Stimulated activated CD4-positive, alpha-beta T cell treated with anti-CD3 and anti-CD28 coated beads, TNF-alpha, amount 100 ng/mL, for 24 hours (primary cell): ENCODE results near the gene S100A13.
A peak's percentile ranks its signal among the peaks of the same experiment; 100 is the strongest.
"Not testable (repeated sequence)": the region's sequence is repeated elsewhere in the genome, so short reads cannot be mapped to it uniquely, and the experiment has no call there.

Experiments
- DNase-seq, 3 experiments: peaks; one replicate each; pipeline ENCODE4 v3.0.0-alpha.2; 2020; ENCODE audit warnings: low read depth in 3 of 3

The S100A13 gene

DNA sequence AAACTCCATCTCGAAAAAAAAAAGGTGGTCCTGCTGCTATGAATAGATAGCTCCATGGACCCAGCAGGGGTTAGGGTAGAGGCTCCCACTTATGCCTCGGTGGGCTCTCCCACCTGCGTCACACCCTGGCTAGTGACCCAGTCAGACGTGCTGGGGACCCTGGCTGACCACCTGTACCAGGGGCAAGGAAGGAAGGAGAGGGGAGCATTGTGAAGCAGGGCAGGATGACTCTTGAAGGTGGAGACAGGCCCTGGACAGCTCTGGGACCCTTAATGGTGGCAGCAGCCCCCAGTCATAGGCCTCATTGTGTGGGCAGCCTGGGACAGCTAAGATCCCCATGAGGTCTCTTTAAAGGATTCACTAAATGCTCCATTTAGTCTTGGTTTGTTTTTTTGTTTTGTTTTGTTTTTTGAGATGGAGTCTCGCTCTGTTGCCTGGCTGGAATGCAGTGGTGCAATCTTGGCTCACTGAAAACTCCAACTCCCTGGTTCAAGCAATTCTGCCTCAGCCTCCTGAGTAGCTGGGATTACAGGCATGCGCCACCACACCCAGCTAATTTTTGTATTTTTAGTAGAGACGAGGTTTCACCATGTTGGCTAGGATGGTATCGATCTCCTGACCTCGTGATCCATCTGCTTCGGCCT is 20.8 kb upstream of the S100A13 start:
- no peak for DNase-seq

DNA sequence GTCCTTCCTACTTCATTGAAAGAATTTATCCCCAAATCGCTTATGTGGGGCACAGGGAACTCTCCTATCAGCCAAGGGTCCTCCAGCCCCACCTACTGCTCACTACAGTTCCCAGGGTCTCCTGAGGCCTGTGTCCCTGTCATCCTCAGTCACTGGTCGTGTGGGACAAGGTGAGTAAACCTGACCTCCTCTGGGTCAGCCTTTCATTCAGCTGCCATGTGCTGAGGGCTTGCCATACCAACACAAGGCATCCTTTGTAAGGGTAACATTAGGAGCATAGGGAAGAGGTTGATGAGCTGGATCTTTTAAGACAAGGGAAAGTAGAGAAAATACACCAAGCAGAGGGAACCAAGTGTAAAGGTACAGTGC is 20.0 kb upstream of the S100A13 start:
- no peak for DNase-seq

DNA sequence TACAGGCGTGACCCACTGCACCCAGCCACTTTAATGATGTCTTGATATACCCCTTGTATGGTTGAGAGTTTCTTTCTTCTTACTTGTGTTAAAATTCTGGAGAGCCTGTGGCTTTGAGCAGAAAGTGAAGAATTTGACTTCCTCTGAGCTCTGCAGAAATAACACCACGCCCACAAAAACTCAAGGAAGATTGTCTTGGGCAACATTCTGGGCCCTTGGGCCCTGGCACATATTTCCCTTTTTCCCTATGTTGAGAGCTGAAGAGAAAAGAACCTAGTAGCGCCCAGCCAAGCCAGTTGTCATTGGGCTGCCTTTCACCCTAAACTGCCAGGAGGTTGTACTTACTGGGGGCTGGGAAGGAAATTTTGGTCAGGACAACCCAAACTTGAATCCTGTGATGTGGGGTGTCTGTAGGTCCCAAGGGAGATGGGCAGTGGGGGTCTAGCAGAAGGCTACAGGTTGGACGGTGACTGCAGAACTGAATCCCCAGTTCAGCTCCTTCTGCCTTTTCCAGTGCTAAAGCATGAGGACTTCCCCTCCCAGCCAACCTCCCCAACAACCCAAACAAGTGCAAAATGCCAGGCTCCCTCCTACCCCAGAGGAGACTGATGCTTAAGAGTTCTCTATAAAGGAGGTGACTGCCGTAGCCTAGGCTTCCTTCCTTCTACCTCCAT is 19.5 kb upstream of the S100A13 start:
- DNase-seq: no peak

DNA sequence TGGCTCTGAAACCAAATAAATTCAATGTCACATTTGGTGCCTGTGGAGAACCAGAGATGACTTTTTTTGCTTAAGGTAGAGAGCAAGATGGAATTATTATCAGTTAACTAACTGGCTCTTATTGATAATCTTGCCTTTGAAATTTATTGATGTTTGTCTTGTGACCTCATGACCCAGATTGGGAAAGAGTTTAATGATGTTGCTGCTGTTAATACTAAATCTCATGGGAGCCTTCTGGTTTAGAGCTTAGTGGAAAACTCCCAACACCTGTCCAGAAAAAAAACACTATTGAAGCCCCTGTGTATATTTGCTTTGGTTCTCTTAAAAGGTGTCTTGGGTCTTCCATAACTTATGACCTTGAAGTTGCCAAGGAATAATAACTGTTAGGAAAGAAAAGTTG is 16.5 kb upstream of the S100A13 start:
- no peak for DNase-seq

DNA sequence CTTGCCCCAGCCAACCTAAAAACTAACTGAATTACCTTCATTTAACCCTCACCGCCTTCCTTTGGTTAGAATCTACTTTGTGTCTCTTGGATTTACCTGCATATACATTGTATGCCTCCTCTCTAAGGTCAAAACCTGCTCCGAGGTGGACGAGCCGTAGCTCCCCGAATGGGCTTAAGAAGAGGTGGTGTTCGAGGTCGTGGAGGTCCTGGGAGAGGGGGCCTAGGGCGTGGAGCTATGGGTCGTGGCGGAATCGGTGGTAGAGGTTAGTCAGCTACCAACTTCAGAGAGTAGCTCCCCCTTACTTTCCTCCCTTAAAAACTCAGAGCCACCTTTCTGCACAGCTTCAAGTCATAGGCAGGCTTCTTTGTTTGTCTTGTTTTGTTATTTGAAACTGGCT is 15.8 kb upstream of the S100A13 start:
- DNase-seq: no peak

DNA sequence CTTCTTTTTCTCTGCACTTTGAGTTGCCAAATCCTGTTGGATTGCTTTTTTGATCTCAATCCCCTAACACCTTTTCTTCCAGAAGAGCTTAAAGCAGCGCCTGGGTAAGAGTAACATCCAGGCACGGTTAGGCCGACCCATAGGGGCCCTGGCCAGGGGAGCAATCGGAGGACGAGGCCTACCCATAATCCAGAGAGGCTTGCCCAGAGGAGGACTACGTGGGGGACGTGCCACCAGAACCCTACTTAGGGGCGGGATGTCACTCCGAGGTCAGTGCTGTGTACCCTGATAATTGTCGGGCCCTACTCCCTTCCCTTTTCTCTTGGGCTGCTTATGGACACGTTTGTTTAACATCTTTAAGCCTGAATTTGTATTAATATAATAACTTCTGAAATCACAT is 14.9 kb upstream of the S100A13 start:
- DNase-seq: no peak

DNA sequence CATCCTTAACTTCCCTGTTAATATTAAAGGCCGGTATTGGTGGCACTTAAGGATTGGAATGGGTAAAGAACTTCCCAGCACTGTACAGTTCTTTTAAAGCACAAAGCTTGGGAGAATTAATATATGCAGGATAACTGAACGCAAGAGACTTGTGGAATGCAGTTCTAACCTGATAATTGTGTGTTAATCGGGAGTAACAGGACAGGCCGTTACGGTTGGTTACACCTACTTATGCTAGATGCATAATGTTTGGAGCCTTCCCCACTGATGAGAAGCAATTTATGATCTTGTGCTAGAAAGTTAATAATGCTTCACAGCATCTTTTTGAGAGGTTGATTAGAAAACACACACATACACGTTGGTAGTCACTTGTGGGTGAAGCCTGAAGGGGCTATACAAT is 13.6 kb upstream of the S100A13 start:
- DNase-seq: no peak

DNA sequence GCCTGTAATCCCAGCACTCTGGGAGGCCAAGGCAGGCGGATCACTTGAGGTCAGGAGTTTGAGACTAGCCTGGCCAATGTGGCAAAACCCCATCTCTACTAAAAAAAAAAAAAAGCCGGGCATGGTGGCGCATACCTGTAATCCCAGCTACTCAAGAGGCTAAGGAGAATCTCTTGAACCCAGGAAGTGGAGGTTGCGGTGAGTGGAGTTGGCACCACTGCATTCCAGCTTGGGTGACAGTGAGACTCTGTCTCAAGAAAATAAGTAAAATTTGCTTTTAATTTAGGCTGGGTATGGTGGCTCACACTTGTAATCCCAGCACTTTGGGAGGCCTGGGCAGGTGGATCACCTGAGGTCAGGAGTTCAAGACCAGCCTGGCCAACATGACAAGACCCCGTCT is 12.9 kb upstream of the S100A13 start:
- not testable (repeated sequence) for DNase-seq

DNA sequence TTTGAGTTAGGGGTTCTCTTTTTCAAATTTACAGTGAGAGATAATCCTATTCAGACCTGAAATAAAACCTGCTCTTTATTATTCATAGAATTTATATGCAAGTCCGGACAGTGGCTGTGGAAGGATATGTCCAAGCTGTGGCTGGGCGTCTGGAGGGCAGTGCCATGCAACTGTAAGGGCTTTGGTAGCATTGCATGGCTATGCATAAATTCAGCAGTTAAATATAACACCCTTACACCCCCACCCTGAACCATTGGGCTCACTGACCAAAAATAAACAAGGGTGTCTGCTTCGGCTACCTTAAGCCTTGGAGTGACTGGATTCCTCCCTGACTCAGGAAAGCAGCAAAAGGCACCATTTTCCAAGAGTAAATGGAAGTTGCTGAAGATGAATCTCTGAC is 12.0 kb upstream of the S100A13 start:
- DNase-seq: no peak

DNA sequence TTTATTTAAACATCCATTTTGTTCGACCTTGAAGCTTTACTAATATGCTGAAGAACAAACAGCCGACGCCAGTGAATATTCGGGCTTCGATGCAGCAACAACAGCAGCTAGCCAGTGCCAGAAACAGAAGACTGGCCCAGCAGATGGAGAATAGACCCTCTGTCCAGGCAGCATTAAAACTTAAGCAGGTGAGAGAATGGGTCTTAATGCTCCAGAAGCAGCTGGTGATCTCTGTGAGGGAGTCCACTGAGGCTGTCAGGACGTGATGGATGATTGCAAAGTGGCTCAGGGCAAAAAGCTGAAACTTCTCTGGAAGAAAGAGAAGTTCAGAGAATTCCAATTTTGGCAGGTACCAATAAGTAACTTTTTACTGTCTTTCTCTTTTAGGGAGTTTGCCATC is 11.0 kb upstream of the S100A13 start:
- DNase-seq: no peak

DNA sequence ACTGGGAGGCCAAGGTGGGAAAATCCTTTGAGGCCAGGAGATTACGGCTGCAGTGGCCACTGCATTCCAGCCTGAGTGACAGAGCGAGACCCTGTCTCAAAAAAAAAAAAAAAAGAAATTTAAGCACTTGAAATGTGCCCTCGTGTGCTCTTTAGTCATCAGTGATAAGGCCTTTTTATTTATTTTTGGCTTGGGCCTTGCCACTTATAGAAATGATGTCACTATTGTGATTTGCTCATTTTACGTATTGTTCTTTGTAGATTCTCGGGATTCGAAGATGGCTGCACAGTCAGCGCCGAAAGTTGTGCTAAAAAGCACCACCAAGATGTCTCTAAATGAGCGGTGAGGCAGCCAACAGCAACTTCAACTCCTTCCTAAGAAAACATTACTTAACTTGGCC is 9.0 kb upstream of the S100A13 start:
- no peak for DNase-seq

DNA sequence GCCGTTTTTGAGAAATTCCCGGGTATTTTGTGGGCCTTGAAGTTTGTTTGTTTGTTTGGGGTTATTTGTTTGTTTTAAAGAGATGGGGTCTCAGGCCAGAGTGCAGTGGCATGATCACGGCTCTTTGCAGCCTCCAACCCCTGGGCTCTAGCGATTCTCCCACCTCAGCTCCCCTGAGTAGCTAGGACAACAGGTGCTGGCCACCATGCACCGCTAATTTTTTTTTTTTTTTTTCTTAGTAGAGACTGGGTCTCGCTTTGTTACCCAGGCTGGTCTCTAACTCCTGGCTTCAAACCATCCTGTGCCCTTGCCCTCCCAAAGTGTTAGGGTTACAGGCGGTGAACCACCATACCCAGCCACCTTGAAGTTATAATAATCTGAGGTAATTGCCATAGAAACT is 8.6 kb upstream of the S100A13 start:
- DNase-seq: no peak

DNA sequence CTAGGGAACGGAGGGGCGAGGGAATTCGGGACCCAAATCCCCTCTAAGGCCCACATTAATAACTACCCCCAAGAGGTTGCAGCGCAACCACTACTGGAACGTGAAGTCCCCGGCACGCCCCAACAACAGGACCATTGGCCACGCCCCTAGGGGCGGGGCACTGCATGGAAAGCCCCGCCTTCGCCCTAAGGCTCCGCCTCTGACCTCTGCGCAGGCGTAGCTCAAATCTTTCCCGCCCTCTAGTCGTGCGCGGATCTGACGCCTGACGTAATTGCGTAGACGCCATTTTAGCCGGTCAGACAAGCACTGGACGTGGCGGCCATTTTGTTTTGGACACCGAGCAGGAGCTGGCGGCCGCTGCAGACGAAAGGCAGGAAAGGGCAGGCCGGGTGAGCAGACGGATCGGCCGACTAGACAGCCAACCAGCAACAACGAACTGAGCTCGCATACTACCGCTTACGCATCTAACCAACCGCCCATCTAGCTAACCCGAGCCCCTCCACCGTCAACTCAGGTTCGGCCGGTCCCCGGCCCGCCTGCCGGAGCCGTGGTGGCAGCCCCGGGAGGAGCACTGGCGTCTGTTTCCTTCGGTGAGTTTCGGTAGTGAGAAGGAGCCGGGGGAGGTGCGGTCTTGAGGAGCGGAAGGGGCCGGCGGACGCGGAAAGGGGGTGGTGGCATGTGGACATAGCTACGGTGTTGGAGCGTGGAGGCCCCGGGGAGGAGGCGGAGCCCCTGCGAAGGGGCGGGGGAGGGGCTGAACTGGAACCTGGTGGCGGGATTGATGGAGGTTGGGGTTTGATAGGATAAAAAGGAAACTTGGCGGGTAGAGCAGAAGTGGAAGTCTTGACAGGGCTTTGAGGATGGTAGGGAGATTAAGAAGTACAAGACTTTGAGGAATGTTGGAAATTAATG is 6.7 kb upstream of the S100A13 start, which contains the start of gene CHTOP:
Gene CHTOP (plus strand): TSS at position 313 of the 912 bp plus-strand sequence. CDS start 2,523 bp downstream, outside the sequence.
- DNase-seq: peak; percentile 95

DNA sequence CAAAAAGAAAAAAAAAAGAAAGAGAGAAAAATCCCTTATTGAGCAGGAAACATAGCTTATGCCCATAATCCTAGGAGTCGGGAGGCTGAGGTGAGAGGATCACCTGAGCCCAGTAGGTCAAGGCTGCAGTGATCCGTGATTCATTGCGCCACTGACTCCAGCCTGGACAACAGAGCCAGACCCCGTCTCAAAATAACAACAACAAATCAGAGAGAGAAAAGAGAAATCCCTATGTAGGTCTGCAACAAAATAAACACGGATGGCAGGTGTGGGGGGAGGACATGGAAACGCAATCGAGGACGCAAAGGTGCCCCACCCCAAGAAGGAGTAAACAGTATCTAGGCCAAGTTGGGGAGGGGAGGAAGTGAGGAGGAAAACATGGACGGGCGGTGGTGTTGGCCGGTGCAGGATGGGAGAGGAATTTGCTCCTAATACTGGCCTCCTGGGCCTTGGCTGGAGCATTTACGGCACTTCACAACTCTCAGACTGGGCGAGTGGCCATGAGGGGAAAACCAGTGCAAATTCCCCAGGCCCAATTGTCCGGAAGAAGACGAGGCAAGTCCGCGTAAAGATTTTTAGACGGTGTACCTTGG is 6.0 kb upstream of the S100A13 start:
- DNase-seq: no peak

DNA sequence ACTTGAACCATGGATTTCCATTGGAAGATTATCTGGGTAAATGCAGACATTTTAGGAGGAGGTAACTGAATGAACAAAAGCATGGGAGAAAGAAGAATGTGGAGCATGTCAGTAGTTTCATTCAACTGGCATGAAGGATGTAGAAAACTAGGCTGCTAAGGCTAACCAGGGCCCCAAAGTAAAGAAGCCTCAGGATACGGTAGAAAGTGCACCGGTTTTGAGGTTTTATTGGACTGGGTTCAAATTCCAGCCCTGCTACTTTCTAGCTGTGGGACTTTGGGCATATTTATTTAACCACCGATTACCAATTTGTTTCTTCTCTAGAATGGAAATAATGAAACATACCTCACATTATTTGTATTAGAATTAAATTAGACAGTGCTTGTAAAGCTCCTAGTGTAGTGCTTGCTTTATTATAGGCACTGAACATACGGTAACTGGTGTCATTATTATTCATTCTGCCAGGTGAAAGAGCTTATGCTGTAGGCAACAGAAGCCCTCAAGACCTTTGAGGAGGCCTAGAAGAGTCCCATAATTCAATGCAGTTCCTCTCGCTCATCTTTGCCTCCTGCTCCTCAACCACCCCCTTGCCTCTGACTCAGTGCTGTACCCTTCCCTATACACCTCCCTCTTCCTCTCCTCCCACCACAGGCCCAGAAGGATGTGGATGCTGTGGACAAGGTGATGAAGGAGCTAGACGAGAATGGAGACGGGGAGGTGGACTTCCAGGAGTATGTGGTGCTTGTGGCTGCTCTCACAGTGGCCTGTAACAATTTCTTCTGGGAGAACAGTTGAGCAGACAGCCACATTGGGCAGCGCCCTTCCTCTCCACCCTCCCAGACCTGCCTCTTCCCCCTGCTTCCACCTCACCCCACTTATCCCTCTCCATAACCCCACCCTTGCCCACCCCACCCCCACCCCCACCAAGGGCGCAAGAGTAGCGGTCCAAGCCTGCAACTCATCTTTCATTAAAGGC is 4.0 kb upstream of the S100A13 start:
- no peak for DNase-seq

DNA sequence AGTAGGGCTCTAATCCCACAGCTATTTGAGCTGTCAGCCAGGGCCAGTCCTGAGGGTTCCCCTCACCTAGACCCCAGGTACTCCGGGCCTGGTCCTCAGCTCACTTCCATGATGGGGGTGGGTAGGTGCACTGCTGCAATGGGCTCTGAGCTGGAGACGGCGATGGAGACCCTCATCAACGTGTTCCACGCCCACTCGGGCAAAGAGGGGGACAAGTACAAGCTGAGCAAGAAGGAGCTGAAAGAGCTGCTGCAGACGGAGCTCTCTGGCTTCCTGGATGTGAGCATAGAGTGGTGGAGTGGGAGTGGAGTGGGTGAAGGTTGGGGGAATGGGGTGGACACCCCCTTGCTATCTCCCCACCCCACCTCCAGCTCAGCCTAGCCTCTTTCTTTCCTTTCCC is 3.1 kb upstream of the S100A13 start:
- DNase-seq: no peak

DNA sequence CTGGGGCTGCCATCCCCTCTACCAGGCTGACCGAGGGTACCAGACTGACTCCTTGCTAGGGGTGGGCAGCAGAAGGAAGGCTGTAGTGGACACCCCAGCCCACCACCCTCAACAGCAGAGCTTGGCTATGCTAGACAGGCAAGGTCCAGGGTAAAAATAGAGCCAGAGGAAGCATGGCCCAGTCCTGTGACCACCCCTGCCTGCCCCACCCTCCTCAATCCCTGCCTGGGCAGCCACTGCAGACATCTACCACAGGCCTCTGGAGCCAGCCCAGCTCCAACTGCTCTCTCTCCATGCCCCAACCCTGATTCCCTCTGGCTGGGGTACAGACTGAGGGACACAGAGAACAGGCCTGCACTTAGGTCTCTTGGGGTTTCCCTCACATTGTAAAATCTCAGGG is 2.7 kb upstream of the S100A13 start:
- DNase-seq: no peak

DNA sequence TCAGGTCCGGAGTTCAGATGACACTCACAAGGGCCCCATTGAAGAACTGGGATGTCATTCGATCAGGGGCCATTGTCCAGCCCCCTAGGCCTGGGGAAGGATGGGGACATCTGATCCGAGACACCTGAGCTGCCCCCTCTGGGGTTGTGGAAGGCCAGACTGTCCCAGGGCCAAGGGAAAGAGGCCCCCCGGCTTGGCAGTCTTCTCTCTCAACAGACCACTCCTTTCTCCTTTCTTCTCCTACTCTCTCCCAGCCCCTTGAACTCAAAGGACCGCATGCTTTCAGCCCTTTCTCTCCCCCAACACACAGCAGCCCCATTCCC is 2.0 kb upstream of the S100A13 start:
- no peak for DNase-seq

DNA sequence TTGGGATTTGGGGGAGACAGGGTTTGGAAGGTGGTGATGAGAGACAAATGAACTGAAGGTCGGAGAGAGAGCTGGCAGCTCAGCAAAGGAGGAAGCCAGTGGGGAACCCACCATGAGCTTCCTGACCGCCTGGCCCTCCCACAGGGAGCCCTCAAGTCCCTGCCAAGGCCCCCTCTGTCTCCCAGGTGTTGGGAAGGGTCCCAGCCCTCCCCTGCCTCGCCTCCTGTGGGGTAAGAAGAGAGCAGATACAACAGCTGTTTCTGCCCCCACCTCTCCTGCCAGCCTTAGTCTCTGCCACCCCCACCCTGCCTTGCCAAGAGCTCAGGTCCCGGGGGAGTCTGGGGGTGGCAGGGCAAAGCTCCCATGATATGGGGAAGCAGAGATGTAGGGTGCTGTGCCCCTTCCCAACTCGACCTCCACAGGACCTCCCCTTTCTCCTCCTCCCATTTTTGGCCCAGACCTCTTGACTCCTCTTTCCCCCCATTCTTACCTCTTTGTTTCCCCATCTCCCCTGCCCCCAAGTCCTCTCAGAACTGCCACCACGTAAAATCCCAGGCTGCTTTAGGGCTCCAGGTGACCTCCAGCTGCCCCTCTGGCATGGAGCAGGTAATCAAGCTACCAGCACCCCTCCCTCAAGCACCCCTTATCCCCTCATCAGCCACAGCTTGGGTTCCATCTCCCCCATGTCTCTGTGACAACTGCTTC is 1.5 kb upstream of the S100A13 start:
- DNase-seq: no peak

DNA sequence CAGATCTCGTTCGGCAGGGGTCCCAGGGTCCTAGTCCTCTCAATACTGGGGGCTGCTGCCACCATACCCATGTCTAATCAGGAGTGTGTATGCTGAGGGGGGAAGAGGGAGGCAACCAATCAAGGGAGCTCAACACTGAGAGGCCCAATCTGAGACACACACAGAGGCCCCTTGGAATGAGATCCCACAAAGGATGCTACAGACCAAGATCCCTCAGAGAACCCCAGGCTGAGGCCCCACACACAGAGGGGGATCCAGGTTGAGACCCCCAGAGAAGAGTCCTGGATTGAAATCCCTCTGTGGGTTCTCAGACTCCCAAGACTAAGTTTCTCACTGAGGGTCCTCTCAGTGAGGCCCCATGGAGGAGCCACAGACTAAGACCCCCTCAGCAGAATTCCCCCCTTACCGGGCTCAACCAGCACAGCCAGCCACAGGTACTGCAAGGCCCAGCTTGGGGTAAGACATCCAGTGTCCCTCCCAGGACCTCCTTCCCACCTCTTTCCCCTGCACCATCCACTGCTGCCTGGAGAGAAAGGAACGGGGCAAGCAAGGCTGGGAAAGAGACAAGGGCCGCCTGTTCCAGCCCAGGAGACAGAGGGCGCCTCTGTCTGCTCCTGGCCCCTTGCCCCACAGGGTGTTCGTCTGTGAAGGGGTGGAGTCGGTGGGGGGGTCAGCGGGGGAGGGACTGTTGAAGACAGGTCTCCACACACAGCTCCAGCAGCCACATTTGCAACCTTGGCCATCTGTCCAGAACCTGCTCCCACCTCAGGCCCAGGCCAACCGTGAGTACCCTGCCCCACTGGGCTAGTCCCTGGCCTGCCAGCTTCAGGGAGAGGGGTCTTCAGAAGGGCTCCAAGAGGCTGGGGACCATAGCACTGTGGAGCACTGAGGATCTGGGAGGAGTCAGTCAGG is 666 bp upstream of the S100A13 start, which contains the start of gene S100A1:
Gene S100A1 (plus strand): TSS at position 720 of the 912 bp plus-strand sequence. CDS start 2,088 bp downstream, outside the sequence.
- DNase-seq: no peak
